ENCODE results near the gene MRPL58.

The MRPL58 gene

GRCh38 chr17:75004371-75004770, 8.1 kb upstream of the MRPL58 start:
- CTCF ChIA-PET: interaction anchor here (0.6 kb wide), 2 partner anchors 47 to 79 kb away, joined by 3 to 4 read pairs; no protein-coding TSS in a partner anchor
- no peak overlapping the region for H3K4me3 ChIP-seq (ENCODE audit: low read depth, low read length)
- peaks cover 11 to 47% of the 10 kb centered on the region in 2 experiments; a peak in 2 of 3 replicates for H3K36me3 ChIP-seq (ENCODE audit: control insufficient read depth in 2 of 2, insufficient read depth in 1 of 2, low read length in 2 of 2)
- peaks cover 5% of the 10 kb centered on the region; the same call in 1 of the 2 replicates for H3K4me1 ChIP-seq (ENCODE audit: control insufficient read depth, insufficient read depth, low read length)
- H3K27ac ChIP-seq (ENCODE audit: extremely low read depth, low read depth, low read length): no peak overlapping the region
- POLR2A ChIA-PET: interaction anchor here (0.6 to 2.1 kb wide), 2 partner anchors 8 to 17 kb away, joined by 3 to 12 read pairs; partner anchors contain the start of genes CDR2L and MRPL58
- no peaks in the 10 kb centered on the region for H3K9me3 ChIP-seq (ENCODE audit: control insufficient read depth, insufficient read depth, low read depth, low read length)
- TF ChIP-seq, protein P1, sequence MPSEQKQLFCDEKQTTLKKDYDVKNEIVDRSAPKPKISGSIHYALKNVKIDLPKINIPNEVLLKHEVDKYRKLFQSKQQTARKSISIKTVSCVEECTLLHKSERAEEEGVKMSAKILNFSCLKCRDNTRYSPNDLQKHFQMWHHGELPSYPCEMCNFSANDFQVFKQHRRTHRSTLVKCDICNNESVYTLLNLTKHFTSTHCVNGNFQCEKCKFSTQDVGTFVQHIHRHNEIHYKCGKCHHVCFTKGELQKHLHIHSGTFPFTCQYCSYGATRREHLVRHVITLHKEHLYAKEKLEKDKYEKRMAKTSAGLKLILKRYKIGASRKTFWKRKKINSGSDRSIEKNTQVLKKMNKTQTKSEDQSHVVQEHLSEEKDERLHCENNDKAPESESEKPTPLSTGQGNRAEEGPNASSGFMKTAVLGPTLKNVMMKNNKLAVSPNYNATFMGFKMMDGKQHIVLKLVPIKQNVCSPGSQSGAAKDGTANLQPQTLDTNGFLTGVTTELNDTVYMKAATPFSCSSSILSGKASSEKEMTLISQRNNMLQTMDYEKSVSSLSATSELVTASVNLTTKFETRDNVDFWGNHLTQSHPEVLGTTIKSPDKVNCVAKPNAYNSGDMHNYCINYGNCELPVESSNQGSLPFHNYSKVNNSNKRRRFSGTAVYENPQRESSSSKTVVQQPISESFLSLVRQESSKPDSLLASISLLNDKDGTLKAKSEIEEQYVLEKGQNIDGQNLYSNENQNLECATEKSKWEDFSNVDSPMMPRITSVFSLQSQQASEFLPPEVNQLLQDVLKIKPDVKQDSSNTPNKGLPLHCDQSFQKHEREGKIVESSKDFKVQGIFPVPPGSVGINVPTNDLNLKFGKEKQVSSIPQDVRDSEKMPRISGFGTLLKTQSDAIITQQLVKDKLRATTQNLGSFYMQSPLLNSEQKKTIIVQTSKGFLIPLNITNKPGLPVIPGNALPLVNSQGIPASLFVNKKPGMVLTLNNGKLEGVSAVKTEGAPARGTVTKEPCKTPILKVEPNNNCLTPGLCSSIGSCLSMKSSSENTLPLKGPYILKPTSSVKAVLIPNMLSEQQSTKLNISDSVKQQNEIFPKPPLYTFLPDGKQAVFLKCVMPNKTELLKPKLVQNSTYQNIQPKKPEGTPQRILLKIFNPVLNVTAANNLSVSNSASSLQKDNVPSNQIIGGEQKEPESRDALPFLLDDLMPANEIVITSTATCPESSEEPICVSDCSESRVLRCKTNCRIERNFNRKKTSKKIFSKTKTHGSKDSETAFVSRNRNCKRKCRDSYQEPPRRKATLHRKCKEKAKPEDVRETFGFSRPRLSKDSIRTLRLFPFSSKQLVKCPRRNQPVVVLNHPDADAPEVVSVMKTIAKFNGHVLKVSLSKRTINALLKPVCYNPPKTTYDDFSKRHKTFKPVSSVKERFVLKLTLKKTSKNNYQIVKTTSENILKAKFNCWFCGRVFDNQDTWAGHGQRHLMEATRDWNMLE (tag by site-specific recombination; conservative IDR thresholded peaks at IDR 0.05; ENCODE audit: low read depth): no peak
- no peak for TF ChIP-seq ZNF362 (tag by site-specific recombination; IDR thresholded peaks at IDR 0.05)
- TF ChIP-seq REST (tag by site-specific recombination; IDR thresholded peaks at IDR 0.05): no peak
- no peak for TF ChIP-seq ZBTB10 (tag by site-specific recombination; IDR thresholded peaks at IDR 0.05)
- TF ChIP-seq, protein P2, sequence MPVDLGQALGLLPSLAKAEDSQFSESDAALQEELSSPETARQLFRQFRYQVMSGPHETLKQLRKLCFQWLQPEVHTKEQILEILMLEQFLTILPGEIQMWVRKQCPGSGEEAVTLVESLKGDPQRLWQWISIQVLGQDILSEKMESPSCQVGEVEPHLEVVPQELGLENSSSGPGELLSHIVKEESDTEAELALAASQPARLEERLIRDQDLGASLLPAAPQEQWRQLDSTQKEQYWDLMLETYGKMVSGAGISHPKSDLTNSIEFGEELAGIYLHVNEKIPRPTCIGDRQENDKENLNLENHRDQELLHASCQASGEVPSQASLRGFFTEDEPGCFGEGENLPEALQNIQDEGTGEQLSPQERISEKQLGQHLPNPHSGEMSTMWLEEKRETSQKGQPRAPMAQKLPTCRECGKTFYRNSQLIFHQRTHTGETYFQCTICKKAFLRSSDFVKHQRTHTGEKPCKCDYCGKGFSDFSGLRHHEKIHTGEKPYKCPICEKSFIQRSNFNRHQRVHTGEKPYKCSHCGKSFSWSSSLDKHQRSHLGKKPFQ (tag by site-specific recombination; IDR thresholded peaks at IDR 0.05): no peak
- TF ChIP-seq, protein P3, sequence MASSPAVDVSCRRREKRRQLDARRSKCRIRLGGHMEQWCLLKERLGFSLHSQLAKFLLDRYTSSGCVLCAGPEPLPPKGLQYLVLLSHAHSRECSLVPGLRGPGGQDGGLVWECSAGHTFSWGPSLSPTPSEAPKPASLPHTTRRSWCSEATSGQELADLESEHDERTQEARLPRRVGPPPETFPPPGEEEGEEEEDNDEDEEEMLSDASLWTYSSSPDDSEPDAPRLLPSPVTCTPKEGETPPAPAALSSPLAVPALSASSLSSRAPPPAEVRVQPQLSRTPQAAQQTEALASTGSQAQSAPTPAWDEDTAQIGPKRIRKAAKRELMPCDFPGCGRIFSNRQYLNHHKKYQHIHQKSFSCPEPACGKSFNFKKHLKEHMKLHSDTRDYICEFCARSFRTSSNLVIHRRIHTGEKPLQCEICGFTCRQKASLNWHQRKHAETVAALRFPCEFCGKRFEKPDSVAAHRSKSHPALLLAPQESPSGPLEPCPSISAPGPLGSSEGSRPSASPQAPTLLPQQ (tag by site-specific recombination; IDR thresholded peaks at IDR 0.05): no peak
- TF ChIP-seq ZNF274 (IDR thresholded peaks at IDR 0.05; ENCODE audit: low read length): no peak
- no peak for TF ChIP-seq ZNF274 (tag by site-specific recombination; IDR thresholded peaks at IDR 0.05; ENCODE audit: borderline replicate concordance)
- no peak for TF ChIP-seq ZNF530 (tag by site-specific recombination; IDR thresholded peaks at IDR 0.05; ENCODE audit: low read depth)
- no peak for TF ChIP-seq EGR2 (tag by site-specific recombination; IDR thresholded peaks at IDR 0.05; ENCODE audit: low read depth)
- TF ChIP-seq ZNF600 (tag by site-specific recombination; IDR thresholded peaks at IDR 0.05): no peak
- TF ChIP-seq ZSCAN23 (tag by site-specific recombination; IDR thresholded peaks at IDR 0.05): no peak
- TF ChIP-seq ZSCAN5A (tag by site-specific recombination; IDR thresholded peaks at IDR 0.05): no peak
- TF ChIP-seq SP2 (tag by site-specific recombination; IDR thresholded peaks at IDR 0.05): no peak
- TF ChIP-seq, protein P4, sequence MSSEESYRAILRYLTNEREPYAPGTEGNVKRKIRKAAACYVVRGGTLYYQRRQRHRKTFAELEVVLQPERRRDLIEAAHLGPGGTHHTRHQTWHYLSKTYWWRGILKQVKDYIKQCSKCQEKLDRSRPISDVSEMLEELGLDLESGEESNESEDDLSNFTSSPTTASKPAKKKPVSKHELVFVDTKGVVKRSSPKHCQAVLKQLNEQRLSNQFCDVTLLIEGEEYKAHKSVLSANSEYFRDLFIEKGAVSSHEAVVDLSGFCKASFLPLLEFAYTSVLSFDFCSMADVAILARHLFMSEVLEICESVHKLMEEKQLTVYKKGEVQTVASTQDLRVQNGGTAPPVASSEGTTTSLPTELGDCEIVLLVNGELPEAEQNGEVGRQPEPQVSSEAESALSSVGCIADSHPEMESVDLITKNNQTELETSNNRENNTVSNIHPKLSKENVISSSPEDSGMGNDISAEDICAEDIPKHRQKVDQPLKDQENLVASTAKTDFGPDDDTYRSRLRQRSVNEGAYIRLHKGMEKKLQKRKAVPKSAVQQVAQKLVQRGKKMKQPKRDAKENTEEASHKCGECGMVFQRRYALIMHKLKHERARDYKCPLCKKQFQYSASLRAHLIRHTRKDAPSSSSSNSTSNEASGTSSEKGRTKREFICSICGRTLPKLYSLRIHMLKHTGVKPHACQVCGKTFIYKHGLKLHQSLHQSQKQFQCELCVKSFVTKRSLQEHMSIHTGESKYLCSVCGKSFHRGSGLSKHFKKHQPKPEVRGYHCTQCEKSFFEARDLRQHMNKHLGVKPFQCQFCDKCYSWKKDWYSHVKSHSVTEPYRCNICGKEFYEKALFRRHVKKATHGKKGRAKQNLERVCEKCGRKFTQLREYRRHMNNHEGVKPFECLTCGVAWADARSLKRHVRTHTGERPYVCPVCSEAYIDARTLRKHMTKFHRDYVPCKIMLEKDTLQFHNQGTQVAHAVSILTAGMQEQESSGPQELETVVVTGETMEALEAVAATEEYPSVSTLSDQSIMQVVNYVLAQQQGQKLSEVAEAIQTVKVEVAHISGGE (tag by site-specific recombination; conservative IDR thresholded peaks at IDR 0.05; ENCODE audit: low read depth): no peak
- TF ChIP-seq ZNF660 (tag by site-specific recombination; IDR thresholded peaks at IDR 0.05): no peak
